Hair follicle dermal papilla cell (primary cell): Measurements from ENCODE around the gene HDHD5. TPM values are rescaled to one million over a fixed set of nuclear protein-coding genes. Genes with fewer than 3 reads are reported as not detected.

Experiments
- total RNA-seq: library from RNA; depleted of rRNA; stranded (reverse); fragments of >200 nt; gene quantifications from 2 replicates; pipeline ENCODE4 v1.2.3, GENCODE V29; 2012

Gene HDHD5
- 32.1 and 35.2 TPM in 2 replicates for total RNA-seq

DNA sequence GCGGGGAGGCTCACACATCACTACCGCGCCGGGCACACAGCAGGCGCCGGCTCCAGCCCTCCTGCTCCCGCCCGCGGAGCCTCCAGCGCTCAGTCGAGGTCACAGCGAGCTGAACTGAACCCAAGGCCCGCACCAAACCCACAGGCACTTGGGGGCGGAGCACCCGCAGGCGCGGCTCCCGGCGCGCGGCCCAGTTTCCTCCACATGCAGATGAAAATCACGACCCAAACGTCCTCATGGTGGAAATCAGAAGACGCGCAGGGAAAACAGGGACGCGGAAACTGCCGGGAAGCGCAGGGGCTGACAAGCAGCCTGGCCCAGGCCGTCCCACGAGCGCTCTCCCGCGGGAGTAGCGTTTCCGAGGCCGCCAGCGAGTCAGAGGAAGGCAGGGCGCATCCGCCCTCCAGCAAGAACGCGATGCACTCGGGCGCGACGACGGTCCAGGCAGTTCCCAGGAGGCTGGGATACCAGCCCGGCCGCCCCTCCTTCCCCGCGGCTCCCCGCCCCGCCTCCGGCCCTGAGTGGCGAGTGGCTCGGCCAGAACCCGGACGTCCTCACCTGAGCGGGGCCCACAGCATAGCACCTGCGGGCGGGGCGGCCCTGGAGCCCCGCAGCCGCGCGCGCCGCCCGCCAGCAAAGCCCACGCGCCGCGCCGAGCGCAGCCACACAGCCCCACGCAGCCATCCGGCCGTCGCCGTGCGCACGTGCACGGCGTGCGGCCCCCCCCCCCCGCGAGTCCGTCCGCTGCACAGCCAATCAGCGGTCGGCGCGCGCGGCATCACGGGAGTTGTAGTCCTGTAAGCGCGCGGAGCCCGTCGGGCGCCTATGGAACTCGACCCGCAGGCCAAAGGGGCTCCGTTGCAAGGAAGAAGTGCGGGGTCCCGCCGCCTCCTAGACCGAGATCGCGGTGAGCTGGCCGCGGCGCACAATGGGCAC, at the start of gene HDHD5:
Gene HDHD5, minus strand, starts transcription at position 710 of the 936 bp plus-strand sequence. Its CDS starts 26 bp downstream, at position 684.

DNA sequence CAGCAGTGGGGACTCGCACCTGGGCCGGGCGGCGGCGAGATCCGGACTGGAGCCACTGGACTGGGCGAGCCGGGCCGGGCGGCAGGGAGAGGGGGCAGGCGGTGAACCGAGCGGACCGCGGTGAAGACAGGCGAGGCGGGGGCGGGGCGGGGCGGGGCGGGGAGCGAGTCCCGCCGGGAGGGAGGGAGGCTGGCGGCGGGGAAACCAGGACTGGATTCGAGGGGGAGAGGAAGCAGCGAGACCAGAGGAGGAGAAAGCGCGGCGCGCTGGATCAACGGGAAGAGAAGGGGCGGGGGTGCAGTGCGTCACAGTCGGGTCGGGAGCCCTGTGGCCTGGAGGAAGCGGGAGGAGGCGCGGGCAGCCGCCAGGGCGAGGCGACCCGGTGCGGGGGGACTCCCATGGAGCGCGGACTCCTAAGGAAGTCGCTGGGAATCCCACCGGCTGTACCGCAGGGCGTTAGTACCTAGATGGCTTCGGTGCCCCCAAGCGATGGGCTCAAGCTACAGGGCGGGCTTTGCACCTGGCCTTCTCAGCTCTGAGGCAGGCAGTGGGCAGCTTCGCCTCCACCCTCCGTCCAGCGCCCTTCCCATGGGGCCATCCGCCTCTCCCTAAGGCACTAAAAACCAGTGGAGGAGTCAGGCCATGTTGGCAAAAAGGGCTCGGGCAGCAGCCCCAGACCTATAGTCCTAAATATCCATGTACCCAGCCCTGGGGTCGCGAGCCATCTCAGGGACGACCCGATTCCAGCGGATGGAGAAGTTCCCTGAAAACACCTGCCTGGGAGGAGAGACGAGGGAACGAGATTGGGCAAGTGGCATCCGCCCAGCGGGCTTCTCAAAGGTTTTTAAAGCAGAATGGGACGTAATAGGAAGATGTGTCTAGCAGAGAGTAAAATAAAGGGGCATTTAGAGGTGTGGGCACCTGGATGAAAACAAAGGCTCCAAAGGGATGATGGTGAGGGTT, 37.6 kb downstream of the HDHD5 start, which contains the start of gene TMEM121B:
Gene TMEM121B, minus strand, starts transcription at position 128 of the 963 bp plus-strand sequence. CDS start 233 bp downstream, outside the sequence.

Other genes starting within 250 kb of the HDHD5 start
- gene GAB4, start 151.1 kb downstream of the HDHD5 start, total RNA-seq: not detected in 2 replicates
- gene IL17RA, start 74.3 kb downstream of the HDHD5 start, total RNA-seq: 13.6 and 15.6 TPM in 2 replicates
- gene TMEM121B, start 37.9 kb downstream of the HDHD5 start, total RNA-seq: under 0.01 TPM in 1 of 2 replicates, not detected in the other
- gene ADA2, start 60.2 kb upstream of the HDHD5 start, total RNA-seq: 1.2 and 2.3 TPM in 2 replicates
- gene CECR2, start 210.2 kb upstream of the HDHD5 start, total RNA-seq: not detected in 2 replicates